Mucosa of descending colon (tissue), 3 donors: Measurements from ENCODE around the gene MTMR2. TPM values are rescaled to one million over a fixed set of nuclear protein-coding genes. Genes with fewer than 3 reads are reported as not detected.

Experiments
- ATAC-seq: fragments of 200-7000 bp; cut with Tn5 transposase; one replicate; pipeline ENCODE4 v1.9.1; 2020; ENCODE audit warnings: mild to moderate bottlenecking, moderate library complexity
- DNase-seq, 3 donors: peaks; one replicate each; pipeline ENCODE4 v3.0.0-alpha.2; 2020
- H3K36me3 ChIP-seq: fragments of 200-600 bp; one replicate; pipeline ENCODE4 v1.8.0; 2021; ENCODE audit warnings: low read depth, mild to moderate bottlenecking
- H3K4me1 ChIP-seq: fragments of 200-600 bp; one replicate; pipeline ENCODE4 v1.8.0; 2021; ENCODE audit warnings: low read depth, mild to moderate bottlenecking
- H3K4me3 ChIP-seq: fragments of 200-600 bp; one replicate; pipeline ENCODE4 v1.8.0; 2021; ENCODE audit warnings: mild to moderate bottlenecking
- H3K9me3 ChIP-seq: fragments of 200-600 bp; one replicate; pipeline ENCODE4 v1.8.0; 2021; ENCODE audit warnings: mild to moderate bottlenecking
- CTCF ChIP-seq: fragments of 200-600 bp; IDR thresholded peaks from one replicate; pipeline ENCODE4 v1.8.0; 2022; ENCODE audit warnings: antibody characterized with exemption, mild to moderate bottlenecking
- intact Hi-C, 2 donors: fragments of 100-400 bp; cut with DNase I in 1 of 2; cut with micrococcal nuclease in 1 of 2; formaldehyde crosslinking; loops; one replicate each; pipeline versions ENCODE4 v1.11.0 to v1.11.1; 2022; cut with DNase I, micrococcal nuclease
- total RNA-seq, 3 donors: library from RNA; stranded (reverse); fragmentation: NEBNext Ultra II Directional in 2 of 3; extraction: Animal tissue kit (Norgen Biotek cat#: 25700) in 2 of 3; gene quantifications; one replicate each; pipeline versions ENCODE4 v1.2.1 to v1.2.4, GENCODE V29; 2021 to 2023
- donor health status: DM: no; HTN: no; CAD: no; lungs with moderate emphysema.
- donor health status: DM: no; HTN: no; CAD: no.
- donor health status: DM: no; HTN: yes; CAD: no.

The MTMR2 gene
- total RNA-seq, 3 donors from 2014 or later, result 19.9 to 31.1 (median 21.3) TPM

GRCh38 chr11:95937358-95937757, 13.5 kb upstream of the MTMR2 start:
- Histone ChIP-seq H3K4me3 (no peak overlapping the region), H3K36me3 (no peaks in the 10 kb centered on the region), H3K9me3 (no peaks in the 10 kb centered on the region), H3K4me1 (no peaks in the 10 kb centered on the region)
- intact Hi-C loops, result no loop called here
- ATAC-seq (no peak), DNase-seq (no peak)
- TF ChIP-seq CTCF, result no peak

- DNase-seq (no peak), ATAC-seq (no peak)
- intact Hi-C loops, result no loop called here
- Histone ChIP-seq H3K4me1 (no peaks in the 10 kb centered on the region), H3K36me3 (no peaks in the 10 kb centered on the region), H3K4me3 (no peak overlapping the region), H3K9me3 (no peaks in the 10 kb centered on the region)
- TF ChIP-seq CTCF, result no peak
Observed at GRCh38 chr11:95933594-95933993, 9.7 kb upstream of the MTMR2 start.

GRCh38 chr11:95931916-95932315, 8.0 kb upstream of the MTMR2 start:
- DNase-seq (no peak), ATAC-seq (no peak)
- intact Hi-C loops, result no loop called here
- Histone ChIP-seq H3K9me3 (no peaks in the 10 kb centered on the region), H3K36me3 (no peaks in the 10 kb centered on the region), H3K4me1 (no peaks in the 10 kb centered on the region), H3K4me3 (no peak overlapping the region)
- no peak for TF ChIP-seq CTCF

- no peak overlapping the region for H3K4me3 ChIP-seq
- no peaks in the 10 kb centered on the region for H3K9me3 ChIP-seq
- TF ChIP-seq CTCF, result no peak
- H3K36me3 ChIP-seq, result no peaks in the 10 kb centered on the region
- intact Hi-C loops, result no loop called here
- no peaks in the 10 kb centered on the region for H3K4me1 ChIP-seq
- no peak for DNase-seq
- no peak for ATAC-seq
Observed at GRCh38 chr11:95930948-95931347, 7.0 kb upstream of the MTMR2 start.

GRCh38 chr11:95926726-95927125, 2.8 kb upstream of the MTMR2 start:
- H3K4me3 ChIP-seq, result no peak overlapping the region
- intact Hi-C loops, result no loop called here
- ATAC-seq, result no peak
- no peak for DNase-seq
- H3K4me1 ChIP-seq, result peaks cover 9% of the 10 kb centered on the region
- H3K36me3 ChIP-seq, result no peaks in the 10 kb centered on the region
- no peaks in the 10 kb centered on the region for H3K9me3 ChIP-seq
- no peak for TF ChIP-seq CTCF

GRCh38 chr11:95925011-95925410, 1.1 kb upstream of the MTMR2 start:
- H3K4me3 ChIP-seq, result no peak overlapping the region

More at GRCh38 chr11:95925011-95925410, 1.1 kb upstream of the MTMR2 start:
- no peaks in the 10 kb centered on the region for H3K36me3 ChIP-seq
- DNase-seq (no peak), ATAC-seq (peak; percentile 51)
- H3K4me1 ChIP-seq, result peaks cover 9% of the 10 kb centered on the region
- no peak for TF ChIP-seq CTCF
- no peaks in the 10 kb centered on the region for H3K9me3 ChIP-seq
- intact Hi-C loops, result no loop called here
